Measurements from ENCODE around the gene PRF1.

- TF ChIP-seq CTCF (IDR thresholded peaks at IDR 0.05; ENCODE audit: insufficient read depth, low read length) (no peak), REST (IDR thresholded peaks at IDR 0.05; ENCODE audit: insufficient replicate concordance, low read depth) (no peak)
Measured at GRCh38 chr10:70568113-70568512, 34.4 kb downstream of the PRF1 start.

Measured in HL-60 (cell line).